ENCODE results near the gene IRAK2. TPM values are rescaled to one million over a fixed set of nuclear protein-coding genes. Genes with fewer than 3 reads are reported as not detected.
A peak's percentile ranks its signal among the peaks of the same experiment; 100 is the strongest.

IRAK2 gene
- total RNA-seq, 1 experiment from 2014 or later = 0.34 TPM

GRCh38 chr3:10219737-10220136 lies 55.0 kb downstream of the IRAK2 start:
- TF ChIP-seq EZH2 (IDR thresholded peaks at IDR 0.05; ENCODE audit: borderline replicate concordance, low read depth, low read length, poor library complexity, severe bottlenecking) (no peak), CTCF (conservative IDR thresholded peaks at IDR 0.05; ENCODE audit: low read depth, low read length) (no peak)
- Histone ChIP-seq H3K27ac (ENCODE audit: low read depth, low read length, poor library complexity, severe bottlenecking) (no peak overlapping the region), H3K4me3 (ENCODE audit: low read depth, low read length, poor library complexity, severe bottlenecking) (no peak overlapping the region), H3K4me1 (ENCODE audit: insufficient read depth, low read length, poor library complexity, severe bottlenecking) (no peaks in the 10 kb centered on the region), H3K27me3 (replicated peaks; ENCODE audit: insufficient read depth, low read depth, low read length, poor library complexity) (no peaks in the 10 kb centered on the region), H3K9me3 (ENCODE audit: low read depth, low read length, poor library complexity, severe bottlenecking) (no peaks in the 10 kb centered on the region), H3K36me3 (ENCODE audit: insufficient read depth, low read length, poor library complexity, severe bottlenecking) (no peaks in the 10 kb centered on the region)
- POLR2A ChIA-PET (ENCODE audit: low non-redundant PET) = no interaction called here
- DNase-seq (ENCODE audit: low spot score) = no peak
- intact Hi-C loops (cut with micrococcal nuclease; ENCODE audit: unreplicated experiment) = no loop called here
- CTCF ChIA-PET = no interaction called here
- BruUV-seq (replicated peaks) = no TSS peak

GRCh38 chr3:10223676-10224639 lies 59.2 kb downstream of the IRAK2 start:
- CTCF ChIA-PET = interaction anchor here (0.6 to 0.7 kb wide), 2 partner anchors 27 to 450 kb away, joined by 3 to 6 read pairs; no protein-coding TSS in a partner anchor
- BruUV-seq (replicated peaks) = no TSS peak
- intact Hi-C loops (cut with micrococcal nuclease; ENCODE audit: unreplicated experiment) = no loop called here
- POLR2A ChIA-PET (ENCODE audit: low non-redundant PET) = no interaction called here
- Histone ChIP-seq H3K4me3 (ENCODE audit: low read depth, low read length, poor library complexity, severe bottlenecking) (no peak overlapping the region), H3K9me3 (ENCODE audit: low read depth, low read length, poor library complexity, severe bottlenecking) (no peaks in the 10 kb centered on the region), H3K4me1 (ENCODE audit: insufficient read depth, low read length, poor library complexity, severe bottlenecking) (no peaks in the 10 kb centered on the region), H3K27me3 (replicated peaks; ENCODE audit: insufficient read depth, low read depth, low read length, poor library complexity) (no peaks in the 10 kb centered on the region), H3K36me3 (ENCODE audit: insufficient read depth, low read length, poor library complexity, severe bottlenecking) (no peaks in the 10 kb centered on the region), H3K27ac (ENCODE audit: low read depth, low read length, poor library complexity, severe bottlenecking) (no peak overlapping the region)
- TF ChIP-seq EZH2 (IDR thresholded peaks at IDR 0.05; ENCODE audit: borderline replicate concordance, low read depth, low read length, poor library complexity, severe bottlenecking) (no peak), CTCF (conservative IDR thresholded peaks at IDR 0.05; ENCODE audit: low read depth, low read length) (no peak)
- DNase-seq (ENCODE audit: low spot score) = no peak

- BruUV-seq (replicated peaks) = no TSS peak
- H3K27ac ChIP-seq (ENCODE audit: low read depth, low read length, poor library complexity, severe bottlenecking) = no peak overlapping the region
- H3K4me3 ChIP-seq (ENCODE audit: low read depth, low read length, poor library complexity, severe bottlenecking) = no peak overlapping the region
- peak; percentile 85 for DNase-seq (ENCODE audit: low spot score)
- no peaks in the 10 kb centered on the region for H3K9me3 ChIP-seq (ENCODE audit: low read depth, low read length, poor library complexity, severe bottlenecking)
- H3K4me1 ChIP-seq (ENCODE audit: insufficient read depth, low read length, poor library complexity, severe bottlenecking) = no peaks in the 10 kb centered on the region
- H3K36me3 ChIP-seq (ENCODE audit: insufficient read depth, low read length, poor library complexity, severe bottlenecking) = no peaks in the 10 kb centered on the region
- CTCF ChIA-PET = no interaction called here
- intact Hi-C loops (cut with micrococcal nuclease; ENCODE audit: unreplicated experiment) = no loop called here
- TF ChIP-seq CTCF (conservative IDR thresholded peaks at IDR 0.05; ENCODE audit: low read depth, low read length) (peak; percentile 78), EZH2 (IDR thresholded peaks at IDR 0.05; ENCODE audit: borderline replicate concordance, low read depth, low read length, poor library complexity, severe bottlenecking) (no peak)
- no peaks in the 10 kb centered on the region for H3K27me3 ChIP-seq (replicated peaks; ENCODE audit: insufficient read depth, low read depth, low read length, poor library complexity)
- POLR2A ChIA-PET (ENCODE audit: low non-redundant PET) = no interaction called here
These were observed 60.3 kb downstream of the IRAK2 start for GRCh38 chr3:10224794-10225665.
